Stimulated activated CD8-positive, alpha-beta memory T cell treated with anti-CD3 and anti-CD28 coated beads, Interleukin-15, amount 100 ng/mL, for 48 hours (primary cell): Measurements from ENCODE around the gene MYCN.
"Not testable (repeated sequence)": the region's sequence is repeated elsewhere in the genome, so short reads cannot be mapped to it uniquely, and the experiment has no call there.

Experiments
- DNase-seq, 2 donors: peaks; one replicate each; pipeline ENCODE4 v3.0.0-alpha.2; 2020; ENCODE audit warnings: low read depth in 2 of 2

Gene MYCN

GRCh38 chr2:15939854-15940660, at the start of gene MYCN:
Gene MYCN (plus strand): TSS chr2:15940550. CDS start chr2:15942065, 1,515 bp downstream.
- peak in 1 of 2 donors; percentile 15 for DNase-seq

- DNase-seq: no peak
Observed at GRCh38 chr2:15890936-15891905, 49.1 kb upstream of the MYCN start.

- no peak for DNase-seq
Observed at GRCh38 chr2:15892151-15892880, 48.0 kb upstream of the MYCN start.

GRCh38 chr2:15893085-15893484, 47.3 kb upstream of the MYCN start:
- DNase-seq: no peak

- no peak for DNase-seq
Observed at GRCh38 chr2:15893689-15894480, 46.5 kb upstream of the MYCN start.

- no peak for DNase-seq
Observed at GRCh38 chr2:15894481-15895144, 45.7 kb upstream of the MYCN start.

- no peak for DNase-seq
Observed at GRCh38 chr2:15895615-15896469, 44.5 kb upstream of the MYCN start.

- DNase-seq: no peak
Observed at GRCh38 chr2:15896859-15897258, 43.5 kb upstream of the MYCN start.

GRCh38 chr2:15897431-15898098, 42.8 kb upstream of the MYCN start:
- no peak for DNase-seq

GRCh38 chr2:15899327-15899612, 41.1 kb upstream of the MYCN start:
- DNase-seq: no peak

- no peak for DNase-seq
Observed at GRCh38 chr2:15899751-15900493, 40.4 kb upstream of the MYCN start.

- no peak for DNase-seq
Observed at GRCh38 chr2:15901095-15901807, 39.1 kb upstream of the MYCN start.

GRCh38 chr2:15901808-15902130, 38.6 kb upstream of the MYCN start:
- DNase-seq: no peak

GRCh38 chr2:15903910-15904309, 36.4 kb upstream of the MYCN start:
- DNase-seq: not testable (repeated sequence)

- no peak for DNase-seq
Observed at GRCh38 chr2:15905267-15905645, 35.1 kb upstream of the MYCN start.

GRCh38 chr2:15905986-15906491, 34.3 kb upstream of the MYCN start:
- DNase-seq: no peak

- no peak for DNase-seq
Observed at GRCh38 chr2:15906778-15907177, 33.6 kb upstream of the MYCN start.
